Measurements from ENCODE around the gene RPTOR. TPM values are rescaled to one million over a fixed set of nuclear protein-coding genes. Genes with fewer than 3 reads are reported as not detected.
A peak's percentile ranks its signal among the peaks of the same experiment; 100 is the strongest.

RPTOR gene
- total and polyA plus RNA-seq, 2 experiments from 2014 or later, result 6.6 to 16.1 TPM

DNA sequence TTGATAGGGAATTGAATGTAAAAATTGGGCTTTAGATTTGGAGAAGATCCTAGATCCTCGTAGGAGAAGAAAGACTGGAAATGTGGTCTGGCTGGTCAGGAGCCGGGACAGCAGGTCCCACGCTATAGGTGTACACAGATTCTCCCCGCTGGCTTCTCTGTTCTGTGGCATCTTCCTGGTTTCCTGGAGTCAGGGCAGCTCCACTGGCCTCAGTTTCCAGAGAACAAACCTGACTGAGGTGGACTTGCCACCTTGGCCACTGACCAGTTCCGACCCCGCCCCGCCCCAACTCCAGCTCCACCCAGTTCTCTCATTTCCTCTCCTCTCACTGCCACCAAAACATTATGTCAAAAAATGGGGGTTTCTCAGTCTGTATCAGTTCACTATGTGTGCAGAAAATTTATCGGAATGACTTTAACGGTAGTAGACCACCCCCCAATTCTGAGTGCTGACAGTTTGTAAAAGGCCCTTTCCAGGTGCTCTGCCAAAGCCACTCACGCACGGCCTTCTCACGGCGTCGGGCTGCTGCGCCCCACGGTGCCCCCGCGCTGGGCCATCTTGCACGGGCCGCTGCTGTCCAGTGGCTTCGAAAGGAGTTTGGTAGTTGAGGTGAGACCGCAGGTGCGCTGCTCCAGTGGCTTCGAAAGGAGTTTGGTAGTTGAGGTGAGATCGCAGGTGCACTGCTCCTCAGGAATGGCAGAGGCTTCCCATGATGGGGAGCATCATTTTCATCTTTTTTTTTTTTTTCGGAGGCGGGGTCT is 285.6 kb downstream of the RPTOR start:
- Histone ChIP-seq H3K4me1 (ENCODE audit: insufficient read depth) (peaks cover 39% of the 10 kb centered on the region), H3K79me2 (ENCODE audit: insufficient read depth) (no peaks in the 10 kb centered on the region), H3K9me2 (ENCODE audit: insufficient read depth) (no peaks in the 10 kb centered on the region), H3K4me2 (ENCODE audit: unreplicated experiment) (no peak overlapping the region), H3K4me3 (no peak overlapping the region), H3K9ac (no peak overlapping the region), H3K9me3 (ENCODE audit: low read depth) (no peaks in the 10 kb centered on the region), H3K36me3 (ENCODE audit: low read depth) (no peaks in the 10 kb centered on the region), H4K20me1 (ENCODE audit: insufficient read depth) (no peaks in the 10 kb centered on the region), H3F3A (ENCODE audit: insufficient read depth) (peaks cover 38% of the 10 kb centered on the region), H3K27me3 (replicated peaks; ENCODE audit: insufficient read depth) (no peaks in the 10 kb centered on the region), H3K27ac (no peak overlapping the region), H2AFZ (no peak overlapping the region)
- in situ Hi-C loops (cut with MboI), result no loop called here
- 96 to 99% methylated on average over 26 to 27 of the region's 27 CpGs for WGBS, 2 experiments (ENCODE audit: low coverage in 1 of 2, low lambda C conversion rate in 2 of 2, missing lambda C conversion rate in 2 of 2)
- DNase-seq, result no peak
- TF ChIP-seq EZH2 (IDR thresholded peaks at IDR 0.05; ENCODE audit: insufficient read depth, poor library complexity, severe bottlenecking) (no peak), EZH2phosphoT487 (IDR thresholded peaks at IDR 0.05; ENCODE audit: insufficient read depth, low read depth) (no peak)

DNA sequence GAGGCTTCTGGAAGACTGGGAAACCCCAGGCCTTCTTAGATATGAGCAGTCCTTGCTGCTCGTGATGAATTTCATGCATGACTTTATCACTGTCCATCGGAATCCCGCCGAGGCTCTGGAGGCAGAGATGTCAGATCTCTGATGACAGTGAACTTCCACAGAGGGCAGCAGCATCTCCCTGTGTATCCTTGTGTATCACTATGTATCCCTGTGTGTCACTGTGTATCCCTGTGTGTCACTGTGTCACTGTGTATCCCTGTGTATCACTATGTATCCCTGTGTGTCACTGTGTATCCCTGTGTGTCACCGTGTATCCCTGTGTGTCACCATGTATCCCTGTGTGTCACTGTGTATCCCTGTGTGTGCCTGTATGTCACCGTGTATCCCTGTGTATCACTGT is 286.9 kb downstream of the RPTOR start:
- H2AFZ ChIP-seq, result no peak overlapping the region

DNA sequence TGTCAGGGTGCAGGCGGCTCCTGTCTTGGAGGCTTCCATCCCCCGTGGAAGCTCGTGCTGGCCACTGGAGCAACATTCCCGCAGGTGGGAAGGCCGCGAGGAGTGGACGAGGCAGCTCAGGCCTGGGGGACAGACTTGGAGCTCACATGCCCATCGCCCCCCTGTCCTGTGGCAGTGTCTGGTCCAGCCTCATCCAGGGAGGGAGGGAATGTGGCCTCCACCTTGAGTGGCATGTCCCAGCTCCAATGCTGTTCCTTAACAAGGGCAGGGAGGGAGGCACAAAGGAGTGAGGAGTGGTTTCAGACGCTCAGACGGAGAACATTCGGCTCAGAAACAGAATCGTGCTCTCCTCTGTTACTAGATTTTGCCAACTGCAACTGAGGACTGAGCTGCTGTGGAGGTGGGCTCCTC is 287.6 kb downstream of the RPTOR start:
- Histone ChIP-seq H3K27ac (peak overlapping the region; percentile 90), H3K9me2 (ENCODE audit: insufficient read depth) (no peaks in the 10 kb centered on the region), H3K4me1 (ENCODE audit: insufficient read depth) (peaks cover 33% of the 10 kb centered on the region), H3K9me3 (ENCODE audit: low read depth) (no peaks in the 10 kb centered on the region), H3F3A (ENCODE audit: insufficient read depth) (peaks cover 44% of the 10 kb centered on the region), H3K27me3 (replicated peaks; ENCODE audit: insufficient read depth) (no peaks in the 10 kb centered on the region), H3K79me2 (ENCODE audit: insufficient read depth) (no peaks in the 10 kb centered on the region), H2AFZ (peak overlapping the region; percentile 73), H3K4me3 (peak overlapping the region; percentile 74), H3K4me2 (ENCODE audit: unreplicated experiment) (peak overlapping the region; percentile 76), H3K9ac (peak overlapping the region; percentile 84), H4K20me1 (ENCODE audit: insufficient read depth) (no peaks in the 10 kb centered on the region), H3K36me3 (ENCODE audit: low read depth) (no peaks in the 10 kb centered on the region)
- peak; percentile 69 for DNase-seq
- 70% methylated on average over 12 of the region's 12 CpGs for WGBS, 2 experiments (ENCODE audit: low coverage in 1 of 2, low lambda C conversion rate in 2 of 2, missing lambda C conversion rate in 2 of 2)
- in situ Hi-C loops (cut with MboI), result no loop called here
- TF ChIP-seq EZH2 (IDR thresholded peaks at IDR 0.05; ENCODE audit: insufficient read depth, poor library complexity, severe bottlenecking) (no peak), EZH2phosphoT487 (IDR thresholded peaks at IDR 0.05; ENCODE audit: insufficient read depth, low read depth) (no peak)

More for the DNA sequence above, 286.9 kb downstream of the RPTOR start:
- Histone ChIP-seq H3K4me2 (ENCODE audit: unreplicated experiment) (no peak overlapping the region), H3K27me3 (replicated peaks; ENCODE audit: insufficient read depth) (no peaks in the 10 kb centered on the region), H3K9ac (no peak overlapping the region), H4K20me1 (ENCODE audit: insufficient read depth) (no peaks in the 10 kb centered on the region), H3K79me2 (ENCODE audit: insufficient read depth) (no peaks in the 10 kb centered on the region), H3K27ac (no peak overlapping the region), H3K4me1 (ENCODE audit: insufficient read depth) (peaks cover 38% of the 10 kb centered on the region), H3F3A (ENCODE audit: insufficient read depth) (peaks cover 44% of the 10 kb centered on the region), H3K36me3 (ENCODE audit: low read depth) (no peaks in the 10 kb centered on the region), H3K9me2 (ENCODE audit: insufficient read depth) (no peaks in the 10 kb centered on the region), H3K4me3 (no peak overlapping the region), H3K9me3 (ENCODE audit: low read depth) (no peaks in the 10 kb centered on the region)
- TF ChIP-seq EZH2 (IDR thresholded peaks at IDR 0.05; ENCODE audit: insufficient read depth, poor library complexity, severe bottlenecking) (no peak), EZH2phosphoT487 (IDR thresholded peaks at IDR 0.05; ENCODE audit: insufficient read depth, low read depth) (no peak)
- in situ Hi-C loops (cut with MboI), result no loop called here
- DNase-seq, result no peak
- 98 to 99% methylated on average over 6 of the region's 6 CpGs for WGBS, 2 experiments (ENCODE audit: low coverage in 1 of 2, low lambda C conversion rate in 2 of 2, missing lambda C conversion rate in 2 of 2)

DNA sequence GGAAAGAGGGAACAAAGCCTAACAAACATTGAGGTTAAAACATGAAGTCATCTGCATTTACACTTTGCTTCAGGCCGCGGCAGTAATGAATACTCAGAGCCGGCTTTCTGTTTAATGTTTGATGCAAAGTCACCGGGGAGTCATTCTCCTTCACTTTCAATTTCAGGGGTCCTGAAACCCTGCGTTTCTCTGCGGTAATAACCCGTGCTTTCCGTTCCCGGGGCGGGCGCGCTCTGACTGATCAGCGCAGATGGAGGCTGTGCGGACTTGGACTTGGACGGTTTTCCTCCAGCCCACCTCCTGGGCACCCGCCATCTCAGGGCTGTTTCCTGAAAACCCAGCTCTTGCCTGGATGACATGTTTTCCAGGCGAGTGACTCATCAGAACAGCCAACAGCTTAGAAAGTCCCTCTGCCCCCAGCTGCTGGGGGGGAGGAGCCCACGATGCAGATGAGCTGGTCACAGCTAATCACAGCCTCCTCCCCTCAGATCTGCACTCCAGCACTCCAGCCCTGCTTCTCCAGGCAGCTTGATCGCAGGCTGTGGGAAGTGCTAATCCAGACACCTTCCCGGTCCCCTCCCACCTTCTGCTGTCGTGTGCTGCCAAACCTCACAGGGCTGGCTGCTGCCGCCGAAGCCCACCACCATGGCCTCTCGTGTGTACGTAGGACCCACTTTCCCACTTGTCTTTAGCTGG is 288.4 kb downstream of the RPTOR start:
- Histone ChIP-seq H3K27me3 (replicated peaks; ENCODE audit: insufficient read depth) (no peaks in the 10 kb centered on the region), H3K4me2 (ENCODE audit: unreplicated experiment) (peak overlapping the region; percentile 76), H3F3A (ENCODE audit: insufficient read depth) (peaks cover 38% of the 10 kb centered on the region), H3K36me3 (ENCODE audit: low read depth) (no peaks in the 10 kb centered on the region), H4K20me1 (ENCODE audit: insufficient read depth) (no peaks in the 10 kb centered on the region), H3K4me1 (ENCODE audit: insufficient read depth) (peaks cover 28% of the 10 kb centered on the region), H3K9me2 (ENCODE audit: insufficient read depth) (no peaks in the 10 kb centered on the region), H3K4me3 (peak overlapping the region; percentile 74), H3K9ac (peak overlapping the region; percentile 84), H3K9me3 (ENCODE audit: low read depth) (no peaks in the 10 kb centered on the region), H3K27ac (peak overlapping the region; percentile 90), H3K79me2 (ENCODE audit: insufficient read depth) (no peaks in the 10 kb centered on the region), H2AFZ (peak overlapping the region; percentile 73)
- TF ChIP-seq EZH2 (IDR thresholded peaks at IDR 0.05; ENCODE audit: insufficient read depth, poor library complexity, severe bottlenecking) (no peak), EZH2phosphoT487 (IDR thresholded peaks at IDR 0.05; ENCODE audit: insufficient read depth, low read depth) (no peak)
- peak; percentile 99 for DNase-seq
- in situ Hi-C loops (cut with MboI), result no loop called here
- 1 to 2% methylated on average over 25 of the region's 25 CpGs for WGBS, 2 experiments (ENCODE audit: low coverage in 1 of 2, low lambda C conversion rate in 2 of 2, missing lambda C conversion rate in 2 of 2)
